ENCODE measurements around the gene OSBPL3. TPM values are rescaled to one million over a fixed set of nuclear protein-coding genes. Genes with fewer than 3 reads are reported as not detected.

The OSBPL3 gene
- total RNA-seq, 4 donors from 2014 or later: 1.2 to 9.0 (median 3.5) TPM

- no peak for DNase-seq
- no peaks in the 10 kb centered on the region for H3K27me3 ChIP-seq
- no peaks in the 10 kb centered on the region for H3K36me3 ChIP-seq
- no peaks in the 10 kb centered on the region for H3K4me1 ChIP-seq
- intact Hi-C loops (cut with DNase I; ENCODE audit: low total_unique reads): no loop called here
- TF ChIP-seq POLR2A (IDR thresholded peaks at IDR 0.05) (no peak), CTCF (IDR thresholded peaks at IDR 0.05) (no peak)
- H3K9me3 ChIP-seq: no peaks in the 10 kb centered on the region
- H3K4me3 ChIP-seq: no peak overlapping the region
- H3K27ac ChIP-seq: no peak overlapping the region
Observed at GRCh38 chr7:25007668-25008067, 27.7 kb upstream of the OSBPL3 start.

GRCh38 chr7:25006276-25006675 lies 26.3 kb upstream of the OSBPL3 start:
- Histone ChIP-seq H3K36me3 (no peaks in the 10 kb centered on the region), H3K4me1 (no peaks in the 10 kb centered on the region), H3K9me3 (no peaks in the 10 kb centered on the region), H3K27ac (no peak overlapping the region), H3K27me3 (no peaks in the 10 kb centered on the region), H3K4me3 (no peak overlapping the region)
- no peak for DNase-seq
- intact Hi-C loops (cut with DNase I; ENCODE audit: low total_unique reads): no loop called here
- no peak for TF ChIP-seq CTCF (IDR thresholded peaks at IDR 0.05)
- no peak for TF ChIP-seq POLR2A (IDR thresholded peaks at IDR 0.05)

- DNase-seq: no peak
- Histone ChIP-seq H3K27me3 (no peaks in the 10 kb centered on the region), H3K27ac (no peak overlapping the region), H3K4me1 (no peaks in the 10 kb centered on the region), H3K36me3 (no peaks in the 10 kb centered on the region), H3K9me3 (no peaks in the 10 kb centered on the region), H3K4me3 (no peak overlapping the region)
- no peak for TF ChIP-seq POLR2A (IDR thresholded peaks at IDR 0.05)
- intact Hi-C loops (cut with DNase I; ENCODE audit: low total_unique reads): no loop called here
Observed at GRCh38 chr7:25005658-25006057, 25.7 kb upstream of the OSBPL3 start.

- H3K27ac ChIP-seq: no peak overlapping the region
- DNase-seq: no peak
- H3K4me1 ChIP-seq: no peaks in the 10 kb centered on the region
- H3K9me3 ChIP-seq: no peaks in the 10 kb centered on the region
- no peaks in the 10 kb centered on the region for H3K36me3 ChIP-seq
- no peak overlapping the region for H3K4me3 ChIP-seq
- TF ChIP-seq CTCF (IDR thresholded peaks at IDR 0.05) (no peak), POLR2A (IDR thresholded peaks at IDR 0.05) (no peak)
- no peaks in the 10 kb centered on the region for H3K27me3 ChIP-seq
- intact Hi-C loops (cut with DNase I; ENCODE audit: low total_unique reads): no loop called here
Observed at GRCh38 chr7:25002786-25003185, 22.8 kb upstream of the OSBPL3 start.

GRCh38 chr7:24995466-24995865 lies 15.5 kb upstream of the OSBPL3 start:
- no peak for DNase-seq
- Histone ChIP-seq H3K27ac (no peak overlapping the region), H3K9me3 (no peaks in the 10 kb centered on the region), H3K4me1 (no peaks in the 10 kb centered on the region), H3K27me3 (no peaks in the 10 kb centered on the region), H3K4me3 (no peak overlapping the region), H3K36me3 (no peaks in the 10 kb centered on the region)
- TF ChIP-seq CTCF (IDR thresholded peaks at IDR 0.05): no peak
- no peak for TF ChIP-seq POLR2A (IDR thresholded peaks at IDR 0.05)
- intact Hi-C loops (cut with DNase I; ENCODE audit: low total_unique reads): no loop called here

GRCh38 chr7:24992314-24992713 lies 12.3 kb upstream of the OSBPL3 start:
- intact Hi-C loops (cut with DNase I; ENCODE audit: low total_unique reads): no loop called here
- TF ChIP-seq POLR2A (IDR thresholded peaks at IDR 0.05) (no peak), CTCF (IDR thresholded peaks at IDR 0.05) (no peak)
- Histone ChIP-seq H3K4me1 (no peaks in the 10 kb centered on the region), H3K36me3 (no peaks in the 10 kb centered on the region), H3K4me3 (no peak overlapping the region), H3K27me3 (no peaks in the 10 kb centered on the region), H3K9me3 (no peaks in the 10 kb centered on the region), H3K27ac (no peak overlapping the region)
- no peak for DNase-seq

Data from uterus (tissue), 4 donors.